Stomach (tissue), 4 donors: ENCODE measurements around the gene VIL1.

ENCODE experiments used
- CTCF ChIP-seq, 7 experiments: fragments of 450-650 bp in 4 of 7; fragments of 200-600 bp in 3 of 7; sonication (generic) in 3 of 7; IDR thresholded peaks; one replicate each; pipeline ENCODE4 v1.5.1; 2016 to 2019; ENCODE audit warnings: antibody characterized with exemption in 7 of 7, control low read depth in 2 of 7, mild to moderate bottlenecking in 1 of 7
- EP300 ChIP-seq: sonication (generic); formaldehyde crosslinking; IDR thresholded peaks from one replicate; pipeline ENCODE4 v1.6.1; 2017; ENCODE audit warnings: antibody characterized with exemption

GRCh38 chr2:218398437-218399390, 20.2 kb upstream of the VIL1 start:
- TF ChIP-seq EP300: no peak
- TF ChIP-seq CTCF (IDR thresholded peaks at IDR 0.05): peak in 1 of 7 experiments; percentile 29
